GM23248 (cell line): ENCODE results near the gene FGFR2. TPM values are rescaled to one million over a fixed set of nuclear protein-coding genes. Genes with fewer than 3 reads are reported as not detected.

Experiments
- DNase-seq: peaks from one replicate; pipeline ENCODE4 v3.0.0-alpha.2; 2015
- H2AFZ ChIP-seq: fragments of 200-600 bp; sonication (generic); 2 replicates; pipeline ENCODE4 v1.6.1; 2016; ENCODE audit warnings: antibody characterized with exemption
- H3F3A ChIP-seq: fragments of 200-600 bp; sonication (generic); 2 replicates; pipeline ENCODE4 v1.6.1; 2016; ENCODE audit warnings: mild to moderate bottlenecking, antibody characterized with exemption, mixed run types; ENCODE audit not compliant: insufficient read depth
- H3K27ac ChIP-seq: fragments of 200-600 bp; sonication (generic); 2 replicates; pipeline ENCODE4 v1.5.1; 2016; ENCODE audit warnings: mild to moderate bottlenecking
- H3K27me3 ChIP-seq: fragments of 200-600 bp; sonication (generic); replicated peaks from 2 replicates; pipeline ENCODE4 v1.6.1; 2016; ENCODE audit warnings: mild to moderate bottlenecking; ENCODE audit not compliant: insufficient read depth
- H3K36me3 ChIP-seq: fragments of 200-600 bp; sonication (generic); 2 replicates; pipeline ENCODE4 v1.6.1; 2016; ENCODE audit warnings: low read depth, mild to moderate bottlenecking
- H3K4me1 ChIP-seq: fragments of 200-600 bp; sonication (generic); 2 replicates; pipeline ENCODE4 v1.6.1; 2016; ENCODE audit warnings: mild to moderate bottlenecking; ENCODE audit not compliant: insufficient read depth
- H3K4me2 ChIP-seq: fragments of 200-600 bp; sonication (generic); one replicate; pipeline ENCODE4 v1.6.1; 2016; ENCODE audit warnings: mild to moderate bottlenecking; ENCODE audit not compliant: unreplicated experiment
- H3K4me3 ChIP-seq: fragments of 200-600 bp; sonication (generic); 2 replicates; pipeline ENCODE4 v1.5.1; 2016; ENCODE audit warnings: mild to moderate bottlenecking
- H3K79me2 ChIP-seq: fragments of 200-600 bp; sonication (generic); 2 replicates; pipeline ENCODE4 v1.6.1; 2016; ENCODE audit warnings: mild to moderate bottlenecking; ENCODE audit not compliant: insufficient read depth
- H3K9ac ChIP-seq: fragments of 200-600 bp; sonication (generic); 2 replicates; pipeline ENCODE4 v1.6.1; 2016; ENCODE audit warnings: mild to moderate bottlenecking
- H3K9me2 ChIP-seq: fragments of 200-600 bp; sonication (generic); 2 replicates; pipeline ENCODE4 v1.6.1; 2016; ENCODE audit warnings: mixed run types, mild to moderate bottlenecking, moderate library complexity; ENCODE audit not compliant: insufficient read depth
- H3K9me3 ChIP-seq: fragments of 200-600 bp; sonication (generic); one replicate; pipeline ENCODE4 v1.6.1; 2017; ENCODE audit warnings: low read depth
- H4K20me1 ChIP-seq: fragments of 200-600 bp; sonication (generic); 2 replicates; pipeline ENCODE4 v1.6.0; 2016; ENCODE audit not compliant: insufficient read depth
- EZH2 ChIP-seq: fragments of 200-600 bp; sonication (generic); IDR thresholded peaks from 2 replicates; pipeline ENCODE4 v1.6.1; 2018; ENCODE audit warnings: antibody characterized with exemption, mild to moderate bottlenecking; ENCODE audit not compliant: insufficient read depth, poor library complexity, severe bottlenecking
- EZH2phosphoT487 ChIP-seq: fragments of 200-600 bp; sonication (generic); IDR thresholded peaks from 2 replicates; pipeline ENCODE4 v1.6.1; 2018; ENCODE audit warnings: antibody characterized with exemption, moderate library complexity, mild to moderate bottlenecking, low read depth; ENCODE audit not compliant: insufficient read depth
- WGBS, 2 experiments: methylation state at CpG; one replicate each; pipeline ENCODE4 v1.1.6; 2015 to 2017; ENCODE audit warnings: low lambda C conversion rate in 2 of 2, low coverage in 1 of 2; ENCODE audit errors: missing lambda C conversion rate in 2 of 2; 5-methylcytosine and 5-hydroxymethylcytosine counted together
- in situ Hi-C: fragments of 300-500 bp; cut with MboI; formaldehyde crosslinking; loops from 2 replicates; pipeline ENCODE4 v1.15.0; 2020
- polyA plus RNA-seq: library from polyadenylated mRNA; unstranded; fragments of >200 nt; fragmentation: Nextera tagmentation; extraction: Ambion mirVana; gene quantifications from 2 replicates; pipeline ENCODE4 v1.2.1, GENCODE V29; 2016
- total RNA-seq: library from RNA; depleted of rRNA; stranded (reverse); fragments of >200 nt; shearing (Covaris generic); gene quantifications from 2 replicates; pipeline ENCODE4 v1.2.3, GENCODE V29; 2014

Gene FGFR2
- total and polyA plus RNA-seq, 2 experiments from 2014 or later = 0.15 TPM; not detected in 1

DNA sequence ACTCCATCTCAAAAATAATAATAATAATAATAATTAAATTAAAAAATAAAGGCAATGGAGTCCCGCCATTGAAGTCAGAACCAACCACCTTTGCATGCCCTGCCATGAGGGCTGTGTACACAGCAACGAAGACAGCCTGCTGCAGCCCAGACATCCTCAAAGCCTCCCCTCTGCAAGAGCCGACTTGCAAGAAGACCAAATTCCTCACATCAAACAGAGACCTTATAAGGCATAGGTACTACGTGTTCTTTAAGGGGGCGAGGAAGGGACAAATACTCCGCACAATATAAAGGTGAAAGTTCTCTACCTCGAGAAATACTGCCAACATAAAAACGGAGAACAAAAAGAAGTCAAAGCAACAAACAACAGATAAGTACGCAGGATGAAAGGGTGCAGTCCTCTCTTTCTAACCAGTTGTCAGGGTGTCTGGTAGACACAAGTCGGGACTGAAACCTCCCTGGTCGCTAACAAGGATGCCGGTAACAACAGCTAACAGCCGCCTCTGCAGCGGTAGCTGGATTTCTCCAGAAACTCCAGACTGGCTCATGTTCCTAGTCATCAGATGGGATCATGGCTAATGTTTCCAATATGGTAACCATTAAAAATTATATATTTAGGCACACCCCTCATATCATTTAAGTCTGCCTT is 23.6 kb downstream of the FGFR2 start:
- H3K79me2 ChIP-seq = no peaks in the 10 kb centered on the region
- no peaks in the 10 kb centered on the region for H3K9me3 ChIP-seq
- no peaks in the 10 kb centered on the region for H3K4me1 ChIP-seq
- H4K20me1 ChIP-seq = no peaks in the 10 kb centered on the region
- H2AFZ ChIP-seq = no peak overlapping the region
- H3K9me2 ChIP-seq = no peaks in the 10 kb centered on the region
- no peak overlapping the region for H3K9ac ChIP-seq
- TF ChIP-seq EZH2phosphoT487 = no peak
- no peak for TF ChIP-seq EZH2
- no peak overlapping the region for H3K4me2 ChIP-seq
- H3K27me3 ChIP-seq = no peaks in the 10 kb centered on the region
- H3K27ac ChIP-seq = no peak overlapping the region
- H3K36me3 ChIP-seq = no peaks in the 10 kb centered on the region
- WGBS, 2 experiments = 35 to 44% methylated on average over 14 of the region's 14 CpGs
- in situ Hi-C loops = no loop called here
- no peak for DNase-seq
- no peak overlapping the region for H3K4me3 ChIP-seq
- no peaks in the 10 kb centered on the region for H3F3A ChIP-seq

GRCh38 chr10:121573538-121573941 is 24.7 kb downstream of the FGFR2 start:
- Histone ChIP-seq H3K9me3 (no peaks in the 10 kb centered on the region), H3K9ac (no peak overlapping the region), H4K20me1 (no peaks in the 10 kb centered on the region), H2AFZ (no peak overlapping the region), H3K4me2 (no peak overlapping the region), H3K4me3 (no peak overlapping the region), H3K9me2 (no peaks in the 10 kb centered on the region), H3K36me3 (no peaks in the 10 kb centered on the region), H3K4me1 (no peaks in the 10 kb centered on the region), H3K27ac (no peak overlapping the region), H3K27me3 (no peaks in the 10 kb centered on the region), H3K79me2 (no peaks in the 10 kb centered on the region), H3F3A (no peaks in the 10 kb centered on the region)
- in situ Hi-C loops = no loop called here
- 61 to 71% methylated on average over 7 to 8 of the region's 8 CpGs for WGBS, 2 experiments
- no peak for DNase-seq
- no peak for TF ChIP-seq EZH2
- TF ChIP-seq EZH2phosphoT487 = no peak

GRCh38 chr10:121572859-121573537 is 25.2 kb downstream of the FGFR2 start:
- no peaks in the 10 kb centered on the region for H3K4me1 ChIP-seq
- 40 to 48% methylated on average over 14 of the region's 14 CpGs for WGBS, 2 experiments
- no peaks in the 10 kb centered on the region for H3K9me2 ChIP-seq
- H3F3A ChIP-seq = no peaks in the 10 kb centered on the region
- no peak overlapping the region for H3K9ac ChIP-seq
- no peak overlapping the region for H3K4me3 ChIP-seq
- TF ChIP-seq EZH2 = no peak
- TF ChIP-seq EZH2phosphoT487 = no peak
- H3K36me3 ChIP-seq = no peaks in the 10 kb centered on the region
- H3K79me2 ChIP-seq = no peaks in the 10 kb centered on the region
- in situ Hi-C loops = no loop called here
- no peak overlapping the region for H3K27ac ChIP-seq
- no peak overlapping the region for H3K4me2 ChIP-seq
- H3K27me3 ChIP-seq = no peaks in the 10 kb centered on the region
- no peaks in the 10 kb centered on the region for H3K9me3 ChIP-seq
- no peak overlapping the region for H2AFZ ChIP-seq
- DNase-seq = no peak
- H4K20me1 ChIP-seq = no peaks in the 10 kb centered on the region

GRCh38 chr10:121570315-121570714 is 27.9 kb downstream of the FGFR2 start:
- no peak overlapping the region for H3K9ac ChIP-seq
- no peak overlapping the region for H3K4me2 ChIP-seq
- TF ChIP-seq EZH2 (no peak), EZH2phosphoT487 (no peak)
- H4K20me1 ChIP-seq = no peaks in the 10 kb centered on the region
- no peaks in the 10 kb centered on the region for H3K27me3 ChIP-seq
- H3K9me2 ChIP-seq = no peaks in the 10 kb centered on the region
- in situ Hi-C loops = no loop called here
- no peaks in the 10 kb centered on the region for H3K4me1 ChIP-seq
- no peaks in the 10 kb centered on the region for H3K9me3 ChIP-seq
- H3K36me3 ChIP-seq = no peaks in the 10 kb centered on the region
- no peak for DNase-seq
- no peak overlapping the region for H3K4me3 ChIP-seq
- H2AFZ ChIP-seq = no peak overlapping the region
- H3F3A ChIP-seq = no peaks in the 10 kb centered on the region
- 64 to 65% methylated on average over 5 of the region's 5 CpGs for WGBS, 2 experiments
- no peaks in the 10 kb centered on the region for H3K79me2 ChIP-seq
- H3K27ac ChIP-seq = no peak overlapping the region
